HG03066 (cell line): ENCODE results near the gene ABCD3.
"Not testable (repeated sequence)": the region's sequence is repeated elsewhere in the genome, so short reads cannot be mapped to it uniquely, and the experiment has no call there.

ENCODE experiments used
- ATAC-seq: cut with Tn5 transposase; IDR thresholded peaks from one replicate; pipeline ENCODE4 v1.9.1; 2021; ENCODE audit warnings: low read depth; ENCODE audit not compliant: unreplicated experiment

Gene ABCD3

GRCh38 chr1:94417978-94418663, at the start of gene ABCD3:
Gene ABCD3, plus strand, starts transcription at chr1:94418389. Its CDS starts 90 bp downstream, at chr1:94418479.
- ATAC-seq = peak; percentile 89

DNA sequence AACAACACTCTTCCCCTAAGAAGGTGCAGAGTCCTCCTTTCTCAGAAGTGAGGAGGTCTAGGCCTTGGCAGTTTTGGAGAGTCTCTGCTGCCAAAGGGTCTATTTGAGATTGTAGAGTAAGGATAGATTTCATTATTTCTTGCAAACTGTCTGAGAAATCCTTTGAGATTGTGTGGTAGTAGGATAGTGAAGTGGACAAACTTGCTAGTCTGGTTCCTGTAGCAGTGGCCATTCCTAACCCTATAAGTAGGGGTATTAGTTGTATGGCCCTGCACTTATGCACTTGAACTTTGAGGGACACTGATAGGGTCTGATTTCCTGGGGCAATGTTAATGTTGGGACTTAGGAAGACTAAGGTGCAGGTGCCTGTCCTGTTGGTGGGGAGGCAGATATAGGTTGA, 45.4 kb upstream of the ABCD3 start:
- not testable (repeated sequence) for ATAC-seq

DNA sequence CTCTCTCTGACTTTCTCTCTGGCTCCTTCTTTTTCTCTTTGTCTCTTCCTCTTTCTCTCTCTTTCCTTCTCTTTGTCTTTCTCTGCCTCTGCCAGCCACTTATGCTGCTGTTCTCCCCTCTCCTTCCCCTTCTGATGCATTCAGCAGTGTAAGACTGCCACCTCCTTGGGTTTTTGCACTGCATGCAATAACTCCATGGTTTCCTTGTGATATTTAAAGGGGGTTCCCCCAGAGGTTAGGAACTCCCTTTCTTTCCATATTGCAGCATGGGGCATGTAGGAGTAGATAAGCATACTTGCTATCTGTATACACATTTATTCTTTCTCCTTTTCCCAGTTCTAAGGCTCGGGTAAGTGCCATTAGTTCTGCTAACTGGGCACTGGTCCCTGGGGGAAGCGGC, 44.9 kb upstream of the ABCD3 start:
- ATAC-seq = not testable (repeated sequence)

GRCh38 chr1:94375666-94376065, 42.5 kb upstream of the ABCD3 start:
- not testable (repeated sequence) for ATAC-seq

- not testable (repeated sequence) for ATAC-seq
Measured at GRCh38 chr1:94378493-94378892, 39.7 kb upstream of the ABCD3 start.

GRCh38 chr1:94379615-94380014, 38.6 kb upstream of the ABCD3 start:
- no peak for ATAC-seq

DNA sequence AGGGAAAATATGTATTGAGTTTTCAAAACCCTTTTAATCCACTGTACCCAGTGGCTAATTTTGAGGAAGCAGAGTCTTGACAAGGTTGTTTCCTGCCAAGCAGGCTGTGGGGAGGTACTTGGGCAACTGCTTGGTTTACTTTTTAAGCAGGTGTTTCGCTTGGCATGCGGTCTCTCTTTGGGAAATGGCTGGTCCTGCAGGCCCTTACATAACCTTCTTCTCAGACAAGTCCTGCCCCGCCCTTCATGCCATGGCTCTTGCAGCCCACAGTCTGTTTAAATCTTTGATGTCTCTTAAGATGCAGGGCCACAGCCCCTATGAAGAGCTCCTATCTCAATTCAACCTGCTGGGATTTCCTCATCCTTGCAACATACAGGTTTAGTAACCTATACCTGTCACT, 36.0 kb upstream of the ABCD3 start:
- ATAC-seq = no peak

GRCh38 chr1:94383966-94384408, 34.2 kb upstream of the ABCD3 start:
- peak; percentile 62 for ATAC-seq

- ATAC-seq = no peak
Measured at GRCh38 chr1:94384485-94385265, 33.5 kb upstream of the ABCD3 start.

DNA sequence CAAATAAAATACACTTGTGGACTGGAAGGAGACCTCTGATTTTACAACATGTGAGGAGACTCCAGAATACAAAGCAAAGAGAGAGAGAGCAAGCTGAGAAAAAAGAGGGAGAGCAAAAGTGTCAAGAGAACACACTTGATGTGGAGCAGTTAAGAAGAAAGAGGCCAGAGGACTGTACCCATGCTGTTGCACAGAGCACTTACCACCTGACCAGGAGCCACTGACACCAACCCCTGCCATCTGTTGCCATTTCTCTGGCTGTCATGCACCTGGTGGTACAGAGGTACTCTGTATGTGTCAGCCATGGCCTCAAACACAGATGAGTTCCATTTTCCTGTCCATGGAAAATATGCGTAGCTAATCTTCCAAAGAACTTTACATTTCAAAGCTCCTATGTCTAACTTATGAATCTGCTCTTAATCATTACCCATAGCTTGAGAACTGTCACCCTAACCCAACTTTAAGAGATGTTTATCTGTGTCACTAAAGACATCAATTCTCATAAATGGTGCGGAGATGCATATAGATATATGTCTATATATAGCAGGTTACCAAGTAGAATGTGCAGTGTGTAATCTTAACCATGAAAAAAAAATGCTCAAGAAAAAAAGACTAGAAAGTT, 32.8 kb upstream of the ABCD3 start:
- no peak for ATAC-seq

- no peak for ATAC-seq
Measured at GRCh38 chr1:94389298-94389697, 28.9 kb upstream of the ABCD3 start.

DNA sequence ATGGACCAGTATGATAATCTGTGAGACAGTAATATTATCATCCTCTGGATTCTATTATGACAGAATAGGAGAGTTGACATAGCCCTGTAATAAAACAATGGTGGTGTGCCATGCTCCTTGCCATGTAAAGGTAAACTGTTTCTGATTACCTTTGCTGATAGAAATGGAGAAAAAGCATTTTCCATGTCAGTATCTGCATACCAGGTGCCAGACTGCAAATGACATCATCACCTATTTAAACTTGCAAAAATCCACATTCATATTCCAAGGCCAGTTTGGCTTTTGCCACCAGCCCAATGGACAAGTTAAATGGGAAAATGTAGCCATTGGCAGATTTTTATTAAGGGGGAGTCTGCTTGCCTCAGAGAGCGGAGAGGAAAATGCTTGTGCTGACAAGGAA, 23.9 kb upstream of the ABCD3 start:
- no peak for ATAC-seq

DNA sequence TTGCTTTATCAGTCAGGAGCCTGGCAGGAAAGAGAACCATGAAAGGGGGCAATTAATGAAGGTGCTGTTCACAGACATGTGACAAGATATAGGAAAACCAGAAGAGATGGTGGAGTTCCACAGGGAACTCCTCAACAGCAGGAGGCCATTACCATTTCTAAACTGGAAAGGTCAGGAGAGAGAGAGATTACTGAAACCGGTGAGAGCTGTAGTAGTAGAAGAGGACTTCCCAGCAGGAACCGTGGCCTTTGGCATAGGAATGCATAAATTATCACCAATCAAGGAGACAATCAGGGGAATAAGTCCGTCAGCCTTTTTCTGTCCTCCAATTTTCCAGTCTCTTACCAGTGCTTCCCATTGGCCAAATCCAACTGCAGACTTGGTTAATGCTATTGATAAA, 23.0 kb upstream of the ABCD3 start:
- no peak for ATAC-seq

DNA sequence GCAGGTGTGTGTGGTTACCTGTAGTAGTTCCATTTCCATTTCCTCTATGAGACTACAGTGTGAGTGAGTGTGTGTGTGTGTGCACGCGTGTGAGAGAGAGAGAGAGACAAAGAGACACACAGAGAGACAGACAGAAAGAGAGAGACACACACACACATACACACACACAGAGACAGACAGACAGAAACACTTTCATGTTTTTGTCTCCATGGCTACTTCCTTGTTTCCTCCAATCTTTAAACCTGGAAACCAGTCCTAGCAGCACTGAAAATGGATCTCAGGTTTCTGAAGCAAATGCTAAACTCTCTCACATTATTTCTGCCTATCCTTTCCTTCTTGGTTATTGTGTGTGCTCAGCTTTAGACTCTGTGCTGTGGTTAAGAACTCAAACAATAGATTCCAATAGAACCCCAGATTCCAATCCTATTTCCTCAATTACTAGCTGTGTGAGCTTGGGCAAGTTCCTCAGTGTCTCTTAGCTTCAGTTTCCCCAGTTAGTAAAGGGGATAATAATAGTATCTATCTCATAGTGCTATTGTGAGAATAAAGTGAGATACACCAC, 22.4 kb upstream of the ABCD3 start:
- ATAC-seq = no peak

DNA sequence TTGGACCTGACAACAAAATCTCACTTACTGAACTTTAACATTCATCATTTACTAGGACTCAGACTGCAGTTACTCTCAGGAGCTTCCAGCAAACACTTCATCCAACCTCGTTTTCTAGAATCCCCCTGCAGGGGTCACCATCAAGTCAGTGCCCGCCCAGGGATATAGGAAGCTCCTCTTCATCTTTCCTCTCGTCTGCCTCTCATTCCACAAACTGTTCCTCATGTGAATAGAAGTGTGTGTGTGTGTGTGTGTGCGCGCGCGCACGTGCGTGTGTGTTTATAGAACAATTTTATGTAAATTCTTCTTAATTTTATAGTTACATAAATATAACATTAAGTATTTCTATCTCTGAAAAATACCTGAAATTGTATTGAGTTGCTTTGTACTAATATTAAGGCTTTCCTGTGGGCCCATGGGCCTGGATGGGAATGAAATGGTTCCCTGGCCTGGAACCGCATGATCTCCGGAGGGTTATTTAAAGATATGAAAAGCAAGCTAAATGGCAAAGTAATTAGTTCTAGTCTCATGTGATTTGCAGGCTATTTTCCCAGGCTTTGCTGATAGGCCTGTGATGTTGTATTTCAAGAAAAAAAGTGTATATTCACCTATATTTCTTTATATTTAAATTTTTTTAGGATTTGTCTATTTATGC, 21.7 kb upstream of the ABCD3 start:
- no peak for ATAC-seq

- no peak for ATAC-seq
Measured at GRCh38 chr1:94398356-94398755, 19.8 kb upstream of the ABCD3 start.

DNA sequence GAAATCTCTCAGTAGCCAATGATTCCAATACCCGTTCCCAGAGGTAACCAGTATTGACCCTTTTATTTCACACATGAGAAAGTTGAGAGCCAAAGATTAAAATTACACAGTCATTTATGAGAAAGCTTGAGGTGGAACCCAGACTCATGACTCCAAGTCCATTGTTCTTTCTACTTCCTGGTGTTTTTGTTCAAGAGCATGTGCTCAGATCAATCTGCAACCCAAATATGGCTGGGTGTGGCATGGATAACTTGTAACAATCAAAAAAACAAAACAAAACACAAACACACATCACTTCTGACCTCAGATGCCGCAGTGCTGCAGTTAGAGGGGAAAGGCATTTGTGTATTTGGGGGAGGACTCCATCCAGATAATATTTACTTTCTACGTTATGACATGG, 18.7 kb upstream of the ABCD3 start:
- ATAC-seq = no peak

DNA sequence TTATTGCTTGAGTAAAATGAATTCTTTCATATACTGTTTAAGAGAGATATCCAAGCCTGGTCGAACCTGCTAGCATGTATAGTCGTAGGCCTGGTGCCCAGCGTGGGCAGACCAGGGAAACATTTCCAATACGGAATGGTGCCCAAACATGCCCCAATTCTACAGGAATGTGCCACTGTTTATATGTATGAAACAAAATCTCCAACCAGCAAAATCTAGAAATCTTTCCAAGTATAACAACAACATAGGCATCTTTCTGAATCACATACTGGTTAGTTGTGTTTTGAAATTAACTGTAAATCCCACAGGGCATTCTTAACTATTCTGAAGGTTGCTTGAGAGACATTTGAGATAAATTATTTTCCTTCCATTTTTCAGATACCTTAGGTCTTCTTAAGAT, 17.0 kb upstream of the ABCD3 start:
- no peak for ATAC-seq

DNA sequence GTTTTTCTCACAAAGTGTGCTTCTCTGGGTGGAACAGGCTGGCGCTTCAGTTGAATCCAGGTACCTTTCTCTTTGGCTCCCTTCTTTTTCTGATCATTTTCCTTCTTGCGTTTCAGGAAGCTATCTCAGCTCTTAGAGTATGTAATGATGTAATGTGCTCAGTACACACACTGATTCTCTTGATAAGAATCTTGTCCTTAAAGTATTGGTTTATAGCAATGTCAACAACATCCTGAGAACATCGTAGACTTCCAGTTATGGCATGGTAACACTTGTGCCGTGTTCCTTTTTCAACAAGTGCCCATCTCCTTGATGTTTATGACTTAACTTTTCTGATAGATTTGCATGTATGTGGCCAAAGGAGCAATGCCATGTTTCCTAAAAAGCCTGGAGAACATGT, 11.7 kb upstream of the ABCD3 start:
- ATAC-seq = no peak

DNA sequence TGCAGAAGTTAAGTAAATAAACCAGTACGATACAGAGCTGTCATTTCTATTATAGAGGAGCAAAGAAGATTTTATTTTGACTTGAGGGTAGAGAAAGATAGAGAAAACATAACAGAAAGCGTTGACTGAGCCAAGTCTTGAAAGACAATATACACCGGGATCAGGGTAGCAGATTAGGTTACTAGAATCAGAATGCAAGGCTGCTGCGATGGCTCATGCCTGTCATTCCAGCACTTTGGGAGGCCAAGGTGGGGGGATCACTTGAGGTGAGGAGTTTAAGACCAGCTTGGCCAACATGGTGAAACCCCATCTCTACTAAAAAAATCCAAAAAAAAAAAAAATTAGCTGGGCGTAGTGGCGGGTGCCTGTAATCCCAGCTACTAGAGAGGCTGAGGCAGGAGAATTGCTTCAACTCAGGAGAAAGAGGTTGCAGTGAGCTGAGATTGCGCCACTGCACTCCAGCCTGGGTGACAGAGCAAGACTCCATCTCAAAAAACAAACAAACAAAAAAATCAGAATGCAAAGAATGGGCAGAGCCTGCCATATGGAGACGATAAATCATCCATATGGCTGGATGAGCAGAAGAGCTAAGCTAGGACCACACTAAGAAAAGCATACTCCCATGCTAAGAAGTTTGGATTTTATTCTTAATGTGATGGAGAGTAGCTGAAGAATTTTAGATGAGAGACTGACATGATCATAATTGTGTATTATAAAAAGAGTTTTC, 9.9 kb upstream of the ABCD3 start:
- ATAC-seq = no peak
